ENCODE data around the gene CDH23.

DNA sequence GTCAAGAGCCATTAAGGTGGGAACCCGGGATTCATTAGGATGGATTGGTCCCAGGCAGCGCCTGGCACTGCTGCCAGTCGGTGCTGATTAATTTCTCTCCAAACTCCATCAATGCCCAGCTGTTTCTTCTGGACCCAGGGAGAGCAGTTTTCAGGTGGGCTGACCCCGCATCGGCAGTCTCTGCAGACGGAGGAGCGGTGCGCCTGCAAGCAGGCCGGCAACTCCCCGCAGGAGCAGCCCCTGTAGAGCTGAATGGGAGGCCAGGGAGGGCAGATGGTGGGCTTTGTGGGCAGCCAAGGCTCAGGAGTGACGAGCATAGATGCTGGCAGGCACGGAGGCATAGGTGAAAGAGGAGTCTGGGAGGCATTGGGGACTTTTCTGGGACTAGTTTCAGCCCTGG is 56.5 kb downstream of the CDH23 start:
- TF ChIP-seq POLR2AphosphoS5 (IDR thresholded peaks at IDR 0.05; ENCODE audit: insufficient read depth in 1 of 2, low read depth in 1 of 2) (no peak), POLR2A (IDR thresholded peaks at IDR 0.05) (no peak)
- TF ChIP-seq, protein P1, sequence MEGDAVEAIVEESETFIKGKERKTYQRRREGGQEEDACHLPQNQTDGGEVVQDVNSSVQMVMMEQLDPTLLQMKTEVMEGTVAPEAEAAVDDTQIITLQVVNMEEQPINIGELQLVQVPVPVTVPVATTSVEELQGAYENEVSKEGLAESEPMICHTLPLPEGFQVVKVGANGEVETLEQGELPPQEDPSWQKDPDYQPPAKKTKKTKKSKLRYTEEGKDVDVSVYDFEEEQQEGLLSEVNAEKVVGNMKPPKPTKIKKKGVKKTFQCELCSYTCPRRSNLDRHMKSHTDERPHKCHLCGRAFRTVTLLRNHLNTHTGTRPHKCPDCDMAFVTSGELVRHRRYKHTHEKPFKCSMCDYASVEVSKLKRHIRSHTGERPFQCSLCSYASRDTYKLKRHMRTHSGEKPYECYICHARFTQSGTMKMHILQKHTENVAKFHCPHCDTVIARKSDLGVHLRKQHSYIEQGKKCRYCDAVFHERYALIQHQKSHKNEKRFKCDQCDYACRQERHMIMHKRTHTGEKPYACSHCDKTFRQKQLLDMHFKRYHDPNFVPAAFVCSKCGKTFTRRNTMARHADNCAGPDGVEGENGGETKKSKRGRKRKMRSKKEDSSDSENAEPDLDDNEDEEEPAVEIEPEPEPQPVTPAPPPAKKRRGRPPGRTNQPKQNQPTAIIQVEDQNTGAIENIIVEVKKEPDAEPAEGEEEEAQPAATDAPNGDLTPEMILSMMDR (IDR thresholded peaks at IDR 0.05): no peak

Data from vagina (tissue), 2 donors.